22Rv1 (cell line): Measurements from ENCODE around the gene DHRS4.

Experiments
- ZFX ChIP-seq: fragments of 450-650 bp; IDR thresholded peaks from 2 replicates; pipeline ENCODE4 v1.6.1; 2017; ENCODE audit warnings: antibody characterized with exemption, borderline replicate concordance
- TF ChIP-seq, protein P1 (sequence below): fragments of 450-650 bp; IDR thresholded peaks from 2 replicates; pipeline ENCODE4 v1.5.1; 2017; ENCODE audit warnings: mild to moderate bottlenecking

DNA sequence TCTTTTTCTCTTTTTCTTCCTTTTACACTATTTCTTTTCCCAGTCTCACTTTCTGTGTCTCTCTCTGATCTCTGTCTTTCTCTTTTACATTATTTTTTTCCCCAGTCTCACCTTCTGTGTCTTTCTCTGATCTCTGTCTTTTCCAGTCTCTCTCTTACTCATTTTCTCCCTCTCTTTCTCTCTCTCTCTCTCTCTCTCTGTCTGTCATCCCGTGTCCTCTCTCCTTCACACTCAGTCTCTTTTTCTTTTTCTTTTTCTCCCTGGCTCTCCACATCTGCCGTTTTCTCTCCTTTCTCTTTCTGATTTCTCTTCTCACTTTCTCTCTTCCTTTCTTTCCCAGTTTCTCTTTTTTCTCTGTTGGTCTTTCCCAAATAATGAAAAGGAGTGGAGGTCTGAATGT is 57.5 kb downstream of the DHRS4 start:
- TF ChIP-seq, protein P1, sequence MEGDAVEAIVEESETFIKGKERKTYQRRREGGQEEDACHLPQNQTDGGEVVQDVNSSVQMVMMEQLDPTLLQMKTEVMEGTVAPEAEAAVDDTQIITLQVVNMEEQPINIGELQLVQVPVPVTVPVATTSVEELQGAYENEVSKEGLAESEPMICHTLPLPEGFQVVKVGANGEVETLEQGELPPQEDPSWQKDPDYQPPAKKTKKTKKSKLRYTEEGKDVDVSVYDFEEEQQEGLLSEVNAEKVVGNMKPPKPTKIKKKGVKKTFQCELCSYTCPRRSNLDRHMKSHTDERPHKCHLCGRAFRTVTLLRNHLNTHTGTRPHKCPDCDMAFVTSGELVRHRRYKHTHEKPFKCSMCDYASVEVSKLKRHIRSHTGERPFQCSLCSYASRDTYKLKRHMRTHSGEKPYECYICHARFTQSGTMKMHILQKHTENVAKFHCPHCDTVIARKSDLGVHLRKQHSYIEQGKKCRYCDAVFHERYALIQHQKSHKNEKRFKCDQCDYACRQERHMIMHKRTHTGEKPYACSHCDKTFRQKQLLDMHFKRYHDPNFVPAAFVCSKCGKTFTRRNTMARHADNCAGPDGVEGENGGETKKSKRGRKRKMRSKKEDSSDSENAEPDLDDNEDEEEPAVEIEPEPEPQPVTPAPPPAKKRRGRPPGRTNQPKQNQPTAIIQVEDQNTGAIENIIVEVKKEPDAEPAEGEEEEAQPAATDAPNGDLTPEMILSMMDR = no peak
- no peak for TF ChIP-seq ZFX
